Epidermal melanocyte (primary cell): ENCODE measurements around the gene EDDM13.
"Not testable (repeated sequence)": the region's sequence is repeated elsewhere in the genome, so short reads cannot be mapped to it uniquely, and the experiment has no call there.

Source experiments
- DNase-seq: peaks from one replicate; pipeline ENCODE4 v3.0.0; 2011; ENCODE audit warnings: low spot score; ENCODE audit not compliant: insufficient read length

Gene EDDM13

GRCh38 chr19:56321254-56321988 is 48.9 kb downstream of the EDDM13 start:
- DNase-seq = no peak

GRCh38 chr19:56321989-56322440 is 49.5 kb downstream of the EDDM13 start:
- no peak for DNase-seq

GRCh38 chr19:56324436-56324835 is 51.9 kb downstream of the EDDM13 start:
- no peak for DNase-seq

GRCh38 chr19:56332695-56333094 is 60.1 kb downstream of the EDDM13 start:
- DNase-seq = no peak

GRCh38 chr19:56333506-56333905 is 61.0 kb downstream of the EDDM13 start:
- DNase-seq = no peak

- DNase-seq = not testable (repeated sequence)
Measured at GRCh38 chr19:56335371-56335770, 62.8 kb downstream of the EDDM13 start.

- not testable (repeated sequence) for DNase-seq
Measured at GRCh38 chr19:56337077-56337476, 64.5 kb downstream of the EDDM13 start.

- DNase-seq = not testable (repeated sequence)
Measured at GRCh38 chr19:56339031-56339430, 66.5 kb downstream of the EDDM13 start.

- no peak for DNase-seq
Measured at GRCh38 chr19:56341948-56342347, 69.4 kb downstream of the EDDM13 start.

- DNase-seq = no peak
Measured at GRCh38 chr19:56347163-56347778, 74.7 kb downstream of the EDDM13 start.

GRCh38 chr19:56348289-56348877 is 75.8 kb downstream of the EDDM13 start:
- no peak for DNase-seq

GRCh38 chr19:56350416-56351045 is 78.0 kb downstream of the EDDM13 start:
- DNase-seq = no peak

GRCh38 chr19:56351208-56351607 is 78.7 kb downstream of the EDDM13 start:
- no peak for DNase-seq

- DNase-seq = no peak
Measured at GRCh38 chr19:56355517-56355916, 83.0 kb downstream of the EDDM13 start.

GRCh38 chr19:56356944-56357343 is 84.4 kb downstream of the EDDM13 start:
- DNase-seq = no peak
